Stimulated activated effector memory CD8-positive, alpha-beta T cell treated with anti-CD3 and anti-CD28 coated beads, Interleukin-12 subunit alpha, Interleukin-12 subunit beta, amount 100 ng/mL, for 72 hours (primary cell): Measurements from ENCODE around the gene RNF220.

Source experiments
- ATAC-seq: fragments of 150-1000 bp; cut with Tn5 transposase; 2 replicates; pipeline ENCODE4 v1.10.0; 2021
- DNase-seq, 2 donors: peaks; one replicate each; pipeline ENCODE4 v3.0.0; 2021 to 2022; ENCODE audit warnings: low spot score in 2 of 2
- H3K27ac Mint-ChIP-seq: one replicate; pipeline ENCODE4 v1.8.0; 2022; ENCODE audit warnings: mild to moderate bottlenecking, mixed read lengths
- H3K36me3 Mint-ChIP-seq: one replicate; pipeline ENCODE4 v1.8.0; 2022; ENCODE audit warnings: mild to moderate bottlenecking, mixed read lengths
- H3K4me1 Mint-ChIP-seq: one replicate; pipeline ENCODE4 v1.8.0; 2022; ENCODE audit warnings: mixed read lengths
- H3K4me3 Mint-ChIP-seq: one replicate; pipeline ENCODE4 v1.8.0; 2022; ENCODE audit warnings: mild to moderate bottlenecking, mixed read lengths
- H3K9me3 Mint-ChIP-seq: one replicate; pipeline ENCODE4 v1.8.0; 2022; ENCODE audit warnings: mixed read lengths

RNF220 gene

DNA sequence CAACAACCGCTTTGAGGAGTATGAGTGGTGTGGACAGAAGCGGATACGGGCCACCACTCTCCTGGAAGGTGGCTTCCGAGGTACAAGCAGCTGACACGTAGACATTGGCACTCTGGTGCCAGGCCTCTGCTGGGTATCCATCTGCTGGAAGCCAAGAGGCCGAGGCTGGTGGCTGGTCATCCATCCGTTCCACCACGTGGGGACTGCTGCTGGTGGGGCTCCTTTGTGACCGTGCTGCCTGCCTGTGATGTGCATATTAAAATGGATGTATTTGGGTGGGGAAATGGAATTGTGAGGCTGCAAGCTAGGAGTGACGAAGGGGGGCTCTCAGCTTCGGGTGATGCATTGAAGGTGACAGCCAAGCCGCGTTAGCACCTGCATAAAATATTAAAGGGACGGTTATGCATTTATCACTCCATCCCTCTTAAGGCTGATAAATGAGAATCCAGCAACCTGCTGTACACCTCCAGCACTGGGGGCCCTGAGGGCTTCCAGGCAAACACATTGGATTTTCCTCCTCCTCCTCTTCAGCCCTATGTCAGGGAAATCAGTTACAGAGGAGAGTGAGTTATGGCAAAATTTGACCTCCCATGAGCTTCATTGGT is 231.1 kb downstream of the RNF220 start:
- ATAC-seq (no peak), DNase-seq (no peak)
- Mint-ChIP-seq H3K36me3 (peaks cover 94% of the 10 kb centered on the region), H3K27ac (peak overlapping the region; percentile 99), H3K4me1 (peaks cover 46% of the 10 kb centered on the region), H3K9me3 (no peaks in the 10 kb centered on the region), H3K4me3 (no peak overlapping the region)

DNA sequence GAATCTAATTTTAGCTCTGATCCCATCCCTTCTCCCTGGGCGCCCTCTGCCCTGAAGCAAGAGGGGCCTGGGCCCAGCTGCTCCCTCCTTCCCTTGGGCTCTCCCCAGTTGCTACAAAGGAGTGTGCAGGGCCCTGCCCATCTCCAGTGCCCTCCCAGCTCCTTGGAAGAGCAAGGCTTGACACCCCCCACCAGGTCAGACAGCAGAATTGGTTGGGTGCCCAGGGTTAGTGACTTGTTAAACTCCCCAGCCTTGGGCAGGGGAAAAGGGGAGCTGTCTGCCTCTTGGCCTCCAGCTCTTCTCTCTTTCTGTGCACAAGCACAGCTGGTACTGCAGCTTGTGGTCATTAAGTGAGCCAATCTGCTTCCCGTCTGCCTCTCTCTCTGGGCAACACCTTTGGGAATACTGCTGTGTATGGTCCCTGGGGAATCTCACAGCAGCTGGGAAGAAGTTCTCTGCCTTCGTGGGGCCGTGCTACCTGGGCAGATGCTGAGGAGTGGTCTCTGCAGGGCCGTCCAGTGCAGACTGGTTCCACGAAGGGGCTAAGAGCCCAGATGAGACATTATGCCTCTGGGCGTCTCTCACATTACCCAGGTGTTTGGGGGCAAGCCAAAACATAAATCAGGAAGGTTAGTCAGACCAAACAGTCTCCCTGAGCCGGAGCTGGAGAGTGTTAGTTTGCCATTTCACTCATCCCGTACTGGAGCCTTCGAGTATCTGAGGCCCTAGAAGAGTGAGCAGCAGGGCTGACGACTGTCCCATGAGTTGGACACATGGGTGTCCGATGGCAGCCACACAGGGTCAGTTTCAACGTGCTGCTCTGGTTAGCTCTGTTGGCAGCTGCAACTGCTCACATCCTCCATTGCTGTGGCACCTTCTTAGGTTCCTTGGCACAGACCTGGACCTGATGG is 231.9 kb downstream of the RNF220 start:
- Mint-ChIP-seq H3K27ac (peak overlapping the region; percentile 99), H3K36me3 (peaks cover 94% of the 10 kb centered on the region), H3K9me3 (no peaks in the 10 kb centered on the region), H3K4me3 (no peak overlapping the region), H3K4me1 (peaks cover 50% of the 10 kb centered on the region)
- DNase-seq (no peak), ATAC-seq (no peak)

DNA sequence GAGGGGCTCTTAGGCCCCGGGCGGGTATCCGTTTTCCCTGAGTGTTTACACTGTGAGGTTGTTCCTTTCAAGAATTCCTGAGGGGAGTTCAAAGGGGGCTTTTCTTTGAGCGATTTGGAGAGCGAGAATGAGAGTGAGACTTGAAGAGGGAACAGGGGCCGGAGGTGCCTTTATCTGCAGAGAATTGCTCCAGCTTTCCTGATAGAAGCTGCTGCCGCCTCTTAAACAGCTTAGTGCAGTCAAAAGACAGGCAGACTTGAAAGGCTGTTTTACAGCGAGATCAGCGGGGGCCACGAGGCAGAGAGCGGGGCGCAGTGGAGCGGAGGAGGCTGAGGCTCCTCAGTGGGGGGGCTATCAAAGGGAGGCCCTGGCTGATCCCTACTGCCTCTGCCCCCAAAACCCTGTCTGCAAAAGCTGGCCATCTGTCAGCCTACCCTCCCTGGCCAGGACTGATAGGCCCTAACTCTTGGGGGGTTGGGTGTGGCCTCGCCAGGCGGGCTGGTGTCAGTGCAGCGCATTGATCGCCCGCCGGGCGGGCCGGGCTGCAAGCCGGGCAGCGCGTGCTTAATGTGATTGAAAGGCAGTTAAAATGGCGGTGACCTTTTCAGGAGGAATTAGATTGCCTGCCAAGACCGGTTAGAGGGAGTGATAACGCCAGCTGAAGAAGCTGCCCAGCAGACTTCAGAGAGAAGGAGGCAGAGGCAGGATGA is 232.8 kb downstream of the RNF220 start:
- H3K4me1 Mint-ChIP-seq = peaks cover 53% of the 10 kb centered on the region
- DNase-seq = no peak
- no peaks in the 10 kb centered on the region for H3K9me3 Mint-ChIP-seq
- peaks cover 96% of the 10 kb centered on the region for H3K36me3 Mint-ChIP-seq
- H3K27ac Mint-ChIP-seq = peak overlapping the region; percentile 99
- no peak overlapping the region for H3K4me3 Mint-ChIP-seq
- ATAC-seq = no peak

DNA sequence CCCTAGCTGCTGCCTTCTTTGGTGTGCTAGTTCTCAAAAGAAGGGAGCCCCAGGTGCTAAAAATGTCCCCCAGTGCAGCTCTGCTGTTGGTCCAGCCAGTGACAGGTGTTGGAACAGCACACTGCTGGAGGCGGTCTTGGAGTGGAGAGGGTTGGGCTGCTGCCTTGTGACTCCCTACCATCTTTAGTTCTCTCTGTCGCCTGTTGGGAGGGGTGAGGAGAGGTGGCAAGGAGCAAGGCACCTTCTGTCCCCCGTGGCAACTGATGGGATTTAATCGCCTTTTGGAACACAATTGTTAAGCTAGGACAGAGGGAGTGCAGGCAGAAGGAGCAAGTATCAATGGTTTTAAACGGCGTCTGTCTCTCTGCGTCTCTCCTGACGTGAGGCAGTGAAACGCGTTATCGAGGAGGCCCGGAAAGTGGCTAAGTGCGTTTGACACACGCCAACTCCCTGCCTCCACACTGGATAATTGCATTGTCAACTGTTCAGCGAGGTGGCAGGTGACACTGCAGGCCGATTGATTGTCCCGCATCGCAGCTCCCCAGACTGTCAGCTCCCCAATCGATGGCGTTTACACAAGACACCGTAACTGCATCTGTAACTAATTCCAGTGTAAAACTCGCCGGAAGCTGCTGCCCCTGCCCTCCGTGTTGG is 235.3 kb downstream of the RNF220 start:
- Mint-ChIP-seq H3K27ac (peak overlapping the region; percentile 99), H3K36me3 (peaks cover 94% of the 10 kb centered on the region), H3K4me1 (peaks cover 34% of the 10 kb centered on the region), H3K9me3 (no peaks in the 10 kb centered on the region), H3K4me3 (no peak overlapping the region)
- no peak for ATAC-seq
- DNase-seq = no peak

DNA sequence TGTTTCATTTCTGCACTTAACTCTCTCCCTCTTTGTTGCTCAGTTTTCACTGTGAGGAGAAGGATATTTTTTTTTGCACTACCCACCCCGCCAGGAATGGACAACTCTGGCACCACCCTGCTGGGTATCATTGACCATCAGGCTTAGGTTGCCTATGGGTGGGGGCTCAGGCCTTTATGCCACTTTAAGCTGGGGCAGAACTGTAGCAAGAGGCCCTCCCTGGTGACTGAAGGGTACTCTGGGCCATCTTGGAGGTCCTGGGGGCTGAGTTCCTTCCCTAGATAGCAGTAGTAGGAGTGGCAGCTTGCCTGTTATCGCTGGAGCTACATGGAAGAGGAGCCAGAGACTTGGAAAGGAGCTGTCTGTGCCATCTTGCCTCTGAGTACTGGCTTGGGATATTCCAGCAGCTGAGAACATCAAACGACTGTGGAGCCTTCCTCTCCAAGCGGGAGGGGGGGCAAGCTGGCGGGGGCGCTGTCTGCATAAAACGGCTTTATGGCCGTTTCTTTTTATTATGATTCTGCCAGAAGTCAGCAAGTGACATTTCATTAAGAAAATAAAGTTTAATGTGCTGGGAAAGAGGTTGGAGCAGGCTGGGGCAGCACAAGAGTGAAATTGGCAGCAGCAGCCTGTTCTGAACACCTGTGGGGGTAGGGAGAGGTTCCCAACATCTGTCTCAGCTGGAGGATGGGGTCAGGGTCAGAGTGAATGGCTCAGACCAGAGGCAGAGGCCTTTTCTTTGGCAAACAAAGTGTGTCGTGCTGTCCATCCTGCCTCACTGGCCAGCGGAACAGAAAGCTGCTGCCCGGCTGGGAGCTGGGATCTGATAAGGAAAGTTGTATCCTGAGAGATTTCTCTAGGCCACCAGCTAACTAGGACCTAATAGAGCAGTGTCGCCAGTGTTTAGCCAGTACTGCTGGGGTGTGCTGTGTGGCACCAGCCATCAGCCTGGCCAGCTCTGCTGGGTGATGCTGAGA is 236.4 kb downstream of the RNF220 start:
- peaks cover 90% of the 10 kb centered on the region for H3K36me3 Mint-ChIP-seq
- H3K4me3 Mint-ChIP-seq = no peak overlapping the region
- no peaks in the 10 kb centered on the region for H3K9me3 Mint-ChIP-seq

DNA sequence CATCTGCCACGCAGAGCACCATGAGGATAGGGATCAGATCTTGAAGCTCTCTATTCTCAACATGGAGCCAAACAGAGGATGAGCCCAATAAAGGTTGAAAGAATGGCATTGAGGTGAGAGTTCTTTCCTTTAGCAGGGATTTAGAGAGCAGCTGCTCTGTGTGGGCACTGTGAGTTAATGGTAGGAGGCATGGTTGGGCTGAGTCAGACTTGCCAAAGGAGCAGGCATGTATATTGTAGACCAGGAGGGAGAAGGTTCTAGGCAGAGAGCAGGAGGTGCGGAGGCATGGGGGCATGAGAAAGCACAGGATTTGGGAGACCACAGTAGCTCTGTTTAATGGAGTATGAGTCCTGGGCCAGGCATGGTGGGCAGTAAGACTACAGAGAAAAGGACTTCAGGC is 237.2 kb downstream of the RNF220 start:
- no peak for ATAC-seq
- H3K27ac Mint-ChIP-seq = peak overlapping the region; percentile 36
- no peaks in the 10 kb centered on the region for H3K9me3 Mint-ChIP-seq
- DNase-seq = no peak
- H3K4me3 Mint-ChIP-seq = no peak overlapping the region
- H3K4me1 Mint-ChIP-seq = peaks cover 26% of the 10 kb centered on the region
- peaks cover 90% of the 10 kb centered on the region for H3K36me3 Mint-ChIP-seq

More for the DNA sequence above, 236.4 kb downstream of the RNF220 start:
- ATAC-seq (no peak), DNase-seq (no peak)
- H3K4me1 Mint-ChIP-seq = peaks cover 26% of the 10 kb centered on the region
- H3K27ac Mint-ChIP-seq = peak overlapping the region; percentile 36

DNA sequence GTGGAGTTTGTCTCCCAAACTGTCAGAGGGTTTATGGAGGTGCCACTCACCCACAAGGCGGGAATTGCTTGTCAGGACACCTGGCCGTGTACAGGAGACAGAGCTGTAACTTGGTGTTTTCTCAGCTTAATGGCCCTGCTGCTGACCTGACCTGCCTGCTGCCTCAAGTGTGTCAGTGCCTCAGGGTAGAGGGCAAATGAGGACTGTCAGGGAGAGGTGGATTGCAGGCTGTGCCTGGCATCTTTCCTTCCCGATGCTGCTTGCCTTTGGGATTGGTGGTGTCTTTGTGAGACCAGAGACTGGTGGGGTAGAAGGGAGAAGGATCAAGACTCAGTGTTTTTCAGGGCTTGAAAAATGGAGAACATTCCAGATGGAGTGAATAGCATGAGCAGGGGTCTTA is 237.9 kb downstream of the RNF220 start:
- ATAC-seq (no peak), DNase-seq (no peak)
- Mint-ChIP-seq H3K27ac (peak overlapping the region; percentile 36), H3K4me3 (no peak overlapping the region), H3K36me3 (peaks cover 90% of the 10 kb centered on the region), H3K4me1 (peaks cover 26% of the 10 kb centered on the region), H3K9me3 (no peaks in the 10 kb centered on the region)

DNA sequence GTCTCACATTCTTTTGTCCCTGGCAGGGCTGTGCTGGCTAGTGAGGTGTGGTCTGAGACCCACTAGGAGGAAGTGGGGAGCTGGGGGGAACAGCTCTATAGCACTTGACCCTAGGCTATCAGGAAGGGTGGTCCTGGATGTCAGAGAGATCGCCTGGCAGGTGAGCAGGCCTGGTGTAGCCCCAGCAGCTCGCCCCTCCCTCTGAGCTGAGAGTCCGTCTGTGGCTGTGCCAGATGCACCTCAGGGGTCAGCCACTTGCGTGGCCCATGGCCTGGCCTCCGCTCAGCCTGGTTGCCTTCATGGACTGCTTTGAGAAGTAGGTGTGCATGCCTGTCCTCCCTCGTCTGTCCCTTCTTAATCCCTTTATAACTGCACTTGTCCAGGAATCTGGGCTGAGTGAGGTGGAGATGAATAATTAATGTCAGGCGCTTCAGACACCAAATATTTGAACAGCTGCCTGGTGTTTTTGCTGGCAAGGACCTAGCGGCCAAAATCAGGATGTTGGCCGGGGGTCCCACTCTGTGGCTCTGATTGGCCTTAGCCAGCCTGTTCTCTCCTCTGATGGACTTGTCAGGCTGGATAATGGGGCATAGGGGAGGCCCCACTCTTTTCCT is 238.8 kb downstream of the RNF220 start:
- H3K4me3 Mint-ChIP-seq = no peak overlapping the region
- peaks cover 20% of the 10 kb centered on the region for H3K4me1 Mint-ChIP-seq
- H3K36me3 Mint-ChIP-seq = peaks cover 89% of the 10 kb centered on the region
- DNase-seq (no peak), ATAC-seq (no peak)
- H3K9me3 Mint-ChIP-seq = no peaks in the 10 kb centered on the region
- peak overlapping the region; percentile 36 for H3K27ac Mint-ChIP-seq

DNA sequence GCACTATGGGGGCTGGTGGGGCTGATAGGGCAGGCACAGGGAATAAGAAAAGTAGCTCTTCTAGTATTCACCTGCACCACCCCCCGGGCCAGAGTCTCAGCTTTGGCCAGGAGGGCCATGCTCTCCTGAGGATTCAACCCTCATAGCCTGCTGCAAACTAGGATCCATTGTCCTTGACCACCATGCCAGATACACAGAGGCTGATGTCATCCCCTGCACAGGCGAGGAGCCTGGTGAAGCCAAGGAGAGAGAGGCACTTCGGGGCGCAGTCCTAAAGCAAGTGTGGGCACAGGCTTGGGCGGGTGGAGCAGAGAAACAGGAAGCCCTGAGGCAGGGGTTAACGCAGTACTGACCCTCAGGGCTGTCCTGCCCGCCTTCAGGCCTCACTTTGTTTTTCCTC is 239.8 kb downstream of the RNF220 start:
- no peak for DNase-seq
- no peaks in the 10 kb centered on the region for H3K9me3 Mint-ChIP-seq
- H3K36me3 Mint-ChIP-seq = peaks cover 86% of the 10 kb centered on the region
- peaks cover 20% of the 10 kb centered on the region for H3K4me1 Mint-ChIP-seq
- peak overlapping the region; percentile 10 for H3K27ac Mint-ChIP-seq
- no peak for ATAC-seq
- no peak overlapping the region for H3K4me3 Mint-ChIP-seq

DNA sequence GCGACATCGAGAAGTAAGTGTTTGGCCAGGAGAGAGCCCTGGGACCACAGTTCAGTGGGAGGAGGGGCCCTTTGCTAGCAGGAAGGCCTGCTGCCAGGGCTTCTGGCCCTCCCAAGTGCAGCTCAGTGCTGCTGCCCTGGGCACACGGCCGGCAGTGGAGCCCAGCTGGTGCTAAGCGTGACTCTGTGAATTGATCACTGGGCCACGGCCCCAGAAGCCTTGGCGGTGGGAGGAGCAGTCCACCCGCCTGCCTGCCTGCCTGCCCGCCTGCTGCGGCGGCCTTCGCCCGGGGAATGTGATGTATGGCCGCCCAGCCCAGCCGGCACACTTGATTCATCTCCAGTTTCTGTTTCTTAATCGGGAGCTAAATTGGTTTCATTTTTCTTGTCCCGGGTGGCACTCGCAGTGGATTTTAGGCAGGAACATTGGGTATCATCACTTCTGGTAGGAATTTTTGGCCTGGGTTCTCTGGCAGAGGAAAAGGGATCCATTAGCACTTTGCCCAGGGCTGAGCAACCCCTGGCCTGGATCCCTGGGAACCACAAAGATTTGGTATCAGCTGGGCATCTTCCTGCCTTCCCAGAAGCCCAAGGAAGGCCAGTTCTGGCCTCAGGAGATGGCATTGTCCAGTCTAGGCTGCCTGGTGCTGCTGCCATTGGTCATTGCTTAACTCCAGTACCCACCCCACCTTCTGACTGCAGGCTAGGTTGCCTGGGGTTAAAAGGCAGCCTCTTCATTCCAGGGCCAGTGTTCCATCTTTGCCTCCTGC is 240.6 kb downstream of the RNF220 start:
- ATAC-seq (no peak), DNase-seq (no peak)
- Mint-ChIP-seq H3K4me3 (no peak overlapping the region), H3K36me3 (peaks cover 79% of the 10 kb centered on the region), H3K9me3 (no peaks in the 10 kb centered on the region), H3K4me1 (peaks cover 20% of the 10 kb centered on the region), H3K27ac (peak overlapping the region; percentile 56)

DNA sequence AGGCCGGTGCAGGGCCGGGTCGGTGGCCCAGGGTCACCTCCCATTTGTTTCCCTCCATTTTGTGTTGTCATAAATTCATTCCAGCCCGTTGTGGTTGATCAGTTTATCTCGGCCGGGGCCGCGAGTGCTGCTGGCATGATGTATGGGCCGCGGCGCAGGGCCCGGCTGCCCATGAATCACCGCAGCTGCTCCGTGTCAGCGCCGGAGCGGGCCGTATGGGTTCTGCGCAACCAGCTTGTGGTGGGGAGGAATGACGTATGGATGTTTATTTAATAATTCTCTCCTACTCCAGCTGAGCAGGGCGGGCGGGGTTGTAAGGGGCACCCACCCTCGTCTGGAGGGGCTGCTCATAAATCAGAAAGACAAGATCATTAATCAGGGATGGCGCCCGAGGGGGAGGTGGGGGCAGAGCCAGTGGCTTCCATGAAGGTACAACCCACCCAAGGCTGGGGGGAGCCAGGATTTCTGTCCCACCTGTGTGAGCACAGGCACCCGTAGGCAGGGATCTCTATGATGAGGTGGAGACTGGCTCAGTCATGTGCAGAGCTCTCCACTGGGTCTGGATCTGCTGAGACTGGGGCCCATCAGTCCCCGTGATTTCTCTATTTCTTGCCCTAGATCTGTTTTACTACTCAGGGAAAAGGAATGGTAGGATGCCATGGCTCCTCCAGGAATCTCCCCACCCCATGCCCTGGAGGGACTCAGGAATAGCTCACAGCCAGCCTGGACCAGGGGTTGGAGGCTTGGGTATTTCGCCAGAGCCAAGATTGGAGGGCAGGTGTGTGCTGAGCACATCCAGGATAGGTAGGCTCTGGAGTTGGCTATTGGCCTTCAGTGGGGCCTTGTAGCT is 241.4 kb downstream of the RNF220 start:
- Mint-ChIP-seq H3K4me3 (no peak overlapping the region), H3K27ac (peak overlapping the region; percentile 84), H3K9me3 (no peaks in the 10 kb centered on the region), H3K4me1 (peaks cover 18% of the 10 kb centered on the region), H3K36me3 (peaks cover 77% of the 10 kb centered on the region)
- ATAC-seq = no peak
- DNase-seq = no peak

DNA sequence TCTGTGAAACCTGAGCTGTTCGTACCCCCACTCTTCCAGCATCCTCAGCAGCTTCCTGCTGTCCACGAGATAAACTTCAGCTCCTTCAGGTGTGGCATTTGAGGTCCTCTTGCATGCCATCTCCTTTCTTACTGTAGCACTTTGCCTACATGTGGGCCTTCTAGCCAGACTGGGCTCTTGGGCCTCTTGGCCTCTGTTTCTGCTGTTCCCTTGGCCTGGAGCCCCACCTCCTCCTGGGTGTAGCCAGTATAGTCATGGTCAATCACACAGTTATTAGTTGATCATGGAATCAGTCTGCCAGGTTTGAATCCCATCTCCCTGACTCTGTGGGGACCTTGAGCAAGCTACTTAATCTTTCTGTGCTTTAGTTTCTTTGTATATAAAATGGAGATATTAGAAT is 242.8 kb downstream of the RNF220 start:
- peaks cover 63% of the 10 kb centered on the region for H3K36me3 Mint-ChIP-seq
- peak overlapping the region; percentile 84 for H3K27ac Mint-ChIP-seq
- no peaks in the 10 kb centered on the region for H3K9me3 Mint-ChIP-seq
- peaks cover 11% of the 10 kb centered on the region for H3K4me1 Mint-ChIP-seq
- DNase-seq (no peak), ATAC-seq (no peak)
- no peak overlapping the region for H3K4me3 Mint-ChIP-seq
